Measurements from ENCODE around the gene CD80. TPM values are rescaled to one million over a fixed set of nuclear protein-coding genes. Genes with fewer than 3 reads are reported as not detected.
A peak's percentile ranks its signal among the peaks of the same experiment; 100 is the strongest.

CD80 gene
- total RNA-seq, 1 experiment from 2014 or later = not detected

DNA sequence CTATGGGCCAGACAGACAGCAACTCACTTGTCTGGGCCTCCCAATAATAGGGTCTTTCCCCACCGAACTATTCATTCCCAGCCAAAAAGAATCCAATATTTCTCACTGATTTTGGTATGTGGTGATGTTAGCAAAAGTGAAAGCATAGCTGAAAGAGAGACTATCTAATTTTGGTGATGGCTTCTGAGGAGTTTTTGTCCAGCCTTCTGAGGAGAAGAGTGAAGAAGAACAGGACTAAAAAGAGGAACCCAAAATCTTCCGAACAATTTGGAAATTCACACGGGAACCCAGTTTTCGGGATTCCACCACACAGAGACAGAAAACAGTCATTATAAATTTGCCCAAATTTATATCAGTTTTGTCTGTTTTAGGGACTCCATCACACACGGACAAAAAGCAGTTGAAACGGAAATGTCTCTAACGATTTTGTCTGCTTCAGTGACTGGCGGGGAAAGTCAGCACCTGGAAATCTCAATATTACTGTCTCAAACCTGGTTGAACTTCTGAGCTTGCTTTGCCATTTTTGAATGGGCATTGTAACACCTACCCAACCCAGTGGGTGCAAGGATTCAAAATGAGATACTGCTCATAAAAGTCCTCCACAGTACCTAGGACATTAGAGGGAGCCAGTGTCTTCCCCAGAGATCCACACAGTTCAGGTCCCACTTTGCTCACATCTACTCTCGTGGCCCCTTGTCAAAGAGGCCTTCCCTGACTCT, 9.1 kb downstream of the CD80 start:
- Histone ChIP-seq H3K27me3 (replicated peaks) (no peaks in the 10 kb centered on the region), H3K4me3 (no peak overlapping the region), H3K4me1 (replicated peaks) (no peaks in the 10 kb centered on the region), H3K9me3 (replicated peaks) (no peaks in the 10 kb centered on the region), H3K36me3 (no peaks in the 10 kb centered on the region), H3K27ac (no peak overlapping the region)
- no peak for DNase-seq (ENCODE audit: low read depth in 1 of 2, low spot score in 2 of 2)

DNA sequence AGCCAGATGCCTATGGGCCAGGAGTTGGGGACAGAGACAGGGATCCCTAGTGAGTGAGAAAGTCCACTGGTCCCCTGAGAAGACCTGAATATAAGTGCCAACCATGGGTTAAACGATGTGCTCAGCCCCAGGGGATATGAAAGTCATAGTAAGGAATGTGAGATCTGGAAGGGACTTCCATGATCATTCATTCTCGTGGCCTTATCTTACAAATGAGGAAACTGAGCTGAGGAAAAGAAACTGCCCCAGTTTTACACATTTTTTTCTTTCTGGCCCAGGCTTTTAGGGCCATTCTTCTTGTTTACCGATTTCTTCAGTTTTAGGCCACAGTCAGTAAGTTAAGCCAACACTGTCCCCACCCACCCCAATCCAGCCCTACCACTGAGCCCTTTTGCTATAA, 11.1 kb downstream of the CD80 start:
- H3K27me3 ChIP-seq (replicated peaks) = no peaks in the 10 kb centered on the region
- no peaks in the 10 kb centered on the region for H3K4me1 ChIP-seq (replicated peaks)
- no peak for DNase-seq (ENCODE audit: low read depth in 1 of 2, low spot score in 2 of 2)
- H3K36me3 ChIP-seq = no peaks in the 10 kb centered on the region
- no peaks in the 10 kb centered on the region for H3K9me3 ChIP-seq (replicated peaks)
- no peak overlapping the region for H3K27ac ChIP-seq
- H3K4me3 ChIP-seq = no peak overlapping the region

GRCh38 chr3:119547227-119547626, 12.2 kb downstream of the CD80 start:
- DNase-seq (ENCODE audit: low read depth in 1 of 2, low spot score in 2 of 2) = no peak
- Histone ChIP-seq H3K27me3 (replicated peaks) (no peaks in the 10 kb centered on the region), H3K36me3 (no peaks in the 10 kb centered on the region), H3K4me3 (no peak overlapping the region), H3K4me1 (replicated peaks) (no peaks in the 10 kb centered on the region), H3K9me3 (replicated peaks) (no peaks in the 10 kb centered on the region), H3K27ac (no peak overlapping the region)

GRCh38 chr3:119543147-119543546, 16.3 kb downstream of the CD80 start:
- H3K27me3 ChIP-seq (replicated peaks) = no peaks in the 10 kb centered on the region

DNA sequence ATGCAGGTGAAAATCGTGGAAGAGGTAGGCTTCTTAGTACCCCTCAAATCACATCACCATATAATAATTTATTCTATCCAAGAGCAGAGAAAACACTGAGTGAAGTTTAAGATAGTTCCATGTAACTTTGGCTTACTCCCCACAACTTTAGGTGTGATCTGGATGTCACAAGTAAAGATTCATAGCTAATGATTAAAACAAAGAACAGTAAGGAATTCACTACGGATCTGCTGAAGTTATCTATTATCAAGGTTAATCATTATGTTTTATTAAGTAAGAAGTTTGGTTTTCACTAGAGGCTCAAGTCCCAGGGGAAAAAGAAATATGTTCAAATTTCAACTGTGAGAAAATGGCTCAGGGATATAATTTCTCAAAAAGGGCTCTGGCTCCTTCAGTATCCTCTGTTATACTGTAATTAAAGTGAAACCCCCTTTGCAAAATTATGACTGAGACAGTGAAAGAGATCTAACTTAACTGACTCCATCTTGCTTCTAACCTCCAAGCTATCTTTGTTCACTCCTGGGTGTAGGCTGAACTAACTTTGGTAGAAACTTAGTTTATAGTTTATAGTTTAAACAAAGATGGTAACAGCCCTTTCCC, 17.1 kb downstream of the CD80 start:
- no peak overlapping the region for H3K27ac ChIP-seq
- H3K4me3 ChIP-seq = no peak overlapping the region
- no peak for DNase-seq (ENCODE audit: low read depth in 1 of 2, low spot score in 2 of 2)
- H3K4me1 ChIP-seq (replicated peaks) = no peaks in the 10 kb centered on the region
- no peaks in the 10 kb centered on the region for H3K36me3 ChIP-seq
- H3K9me3 ChIP-seq (replicated peaks) = no peaks in the 10 kb centered on the region
- no peaks in the 10 kb centered on the region for H3K27me3 ChIP-seq (replicated peaks)

More at GRCh38 chr3:119543147-119543546, 16.3 kb downstream of the CD80 start:
- H3K9me3 ChIP-seq (replicated peaks) = no peaks in the 10 kb centered on the region
- no peak overlapping the region for H3K27ac ChIP-seq
- no peaks in the 10 kb centered on the region for H3K36me3 ChIP-seq
- no peak overlapping the region for H3K4me3 ChIP-seq
- DNase-seq (ENCODE audit: low read depth in 1 of 2, low spot score in 2 of 2) = no peak
- H3K4me1 ChIP-seq (replicated peaks) = no peaks in the 10 kb centered on the region

GRCh38 chr3:119541547-119541946, 17.9 kb downstream of the CD80 start:
- Histone ChIP-seq H3K4me3 (no peak overlapping the region), H3K36me3 (no peaks in the 10 kb centered on the region)
- DNase-seq (ENCODE audit: low read depth in 1 of 2, low spot score in 2 of 2) = no peak

DNA sequence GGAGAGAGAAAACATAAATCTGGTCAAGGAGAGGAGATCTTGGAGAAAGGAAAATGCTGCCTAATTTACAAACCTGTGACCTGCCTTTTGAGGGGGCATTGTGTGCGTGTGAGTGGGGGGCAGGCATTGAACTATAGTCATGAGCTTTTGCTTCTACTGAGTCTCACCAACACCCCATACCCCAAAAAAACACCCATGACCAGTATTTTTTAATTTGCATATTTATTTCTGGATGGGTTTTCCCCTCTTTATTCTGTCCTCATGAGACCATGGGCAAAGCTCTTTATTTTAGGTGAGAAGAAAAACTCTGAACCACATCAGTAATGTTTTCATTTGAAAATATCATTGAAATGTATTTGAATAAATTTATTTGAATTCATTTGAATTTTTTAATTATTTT, 20.6 kb downstream of the CD80 start:
- Histone ChIP-seq H3K27ac (no peak overlapping the region), H3K36me3 (no peaks in the 10 kb centered on the region), H3K27me3 (replicated peaks) (no peaks in the 10 kb centered on the region), H3K9me3 (replicated peaks) (no peaks in the 10 kb centered on the region), H3K4me1 (replicated peaks) (no peaks in the 10 kb centered on the region), H3K4me3 (no peak overlapping the region)
- no peak for DNase-seq (ENCODE audit: low read depth in 1 of 2, low spot score in 2 of 2)

More at GRCh38 chr3:119541547-119541946, 17.9 kb downstream of the CD80 start:
- H3K4me1 ChIP-seq (replicated peaks) = no peaks in the 10 kb centered on the region
- H3K9me3 ChIP-seq (replicated peaks) = no peaks in the 10 kb centered on the region
- no peak overlapping the region for H3K27ac ChIP-seq
- H3K27me3 ChIP-seq (replicated peaks) = no peaks in the 10 kb centered on the region

DNA sequence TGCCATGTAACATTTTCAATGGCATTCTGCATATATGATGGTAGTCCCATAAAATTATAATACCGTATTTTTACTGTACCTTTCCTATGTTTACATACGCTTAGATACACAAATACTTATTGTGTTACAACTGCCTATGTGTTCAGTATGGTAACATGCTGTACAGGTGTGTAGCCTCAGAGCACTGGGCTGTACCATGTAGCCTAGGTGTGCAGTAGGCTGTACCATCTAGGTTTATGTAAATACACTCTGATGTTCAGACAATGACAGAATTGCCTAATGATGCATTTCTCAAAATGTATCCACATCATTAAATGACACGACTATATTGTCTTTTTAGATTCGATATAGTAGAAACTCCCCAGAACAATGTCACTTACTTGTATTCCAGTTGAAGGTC, 22.7 kb downstream of the CD80 start:
- Histone ChIP-seq H3K27ac (no peak overlapping the region), H3K4me3 (no peak overlapping the region), H3K4me1 (replicated peaks) (no peaks in the 10 kb centered on the region), H3K36me3 (no peaks in the 10 kb centered on the region), H3K27me3 (replicated peaks) (no peaks in the 10 kb centered on the region), H3K9me3 (replicated peaks) (no peaks in the 10 kb centered on the region)
- no peak for DNase-seq (ENCODE audit: low read depth in 1 of 2, low spot score in 2 of 2)

GRCh38 chr3:119534296-119534695, 25.1 kb downstream of the CD80 start:
- no peak overlapping the region for H3K4me3 ChIP-seq
- no peaks in the 10 kb centered on the region for H3K36me3 ChIP-seq
- no peaks in the 10 kb centered on the region for H3K9me3 ChIP-seq (replicated peaks)
- no peak for DNase-seq (ENCODE audit: low read depth in 1 of 2, low spot score in 2 of 2)
- H3K27ac ChIP-seq = no peak overlapping the region
- H3K27me3 ChIP-seq (replicated peaks) = no peaks in the 10 kb centered on the region
- H3K4me1 ChIP-seq (replicated peaks) = no peaks in the 10 kb centered on the region

DNA sequence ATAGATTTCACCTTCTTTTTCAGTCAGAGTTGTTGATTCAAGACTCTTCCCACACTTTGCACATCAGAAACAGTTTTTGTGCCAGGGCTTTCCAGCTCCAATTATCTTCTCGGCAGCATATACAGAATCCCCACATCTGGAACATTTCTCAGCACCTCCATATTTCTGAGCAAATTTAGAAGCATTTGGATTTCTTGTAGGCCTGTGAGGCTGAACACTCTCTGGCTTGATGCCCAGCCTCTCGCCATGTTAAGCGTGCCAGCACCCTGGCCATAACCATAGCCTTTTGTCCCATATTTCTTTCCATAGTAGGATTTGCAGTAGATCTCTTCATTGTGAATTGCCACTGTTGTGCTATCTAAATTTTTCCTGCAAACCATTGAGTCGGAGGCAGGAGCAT, 28.3 kb downstream of the CD80 start:
- DNase-seq (ENCODE audit: low read depth in 1 of 2, low spot score in 2 of 2) = no peak
- no peaks in the 10 kb centered on the region for H3K9me3 ChIP-seq (replicated peaks)
- no peaks in the 10 kb centered on the region for H3K4me1 ChIP-seq (replicated peaks)
- H3K4me3 ChIP-seq = no peak overlapping the region
- no peak overlapping the region for H3K27ac ChIP-seq
- H3K36me3 ChIP-seq = no peaks in the 10 kb centered on the region
- H3K27me3 ChIP-seq (replicated peaks) = no peaks in the 10 kb centered on the region

DNA sequence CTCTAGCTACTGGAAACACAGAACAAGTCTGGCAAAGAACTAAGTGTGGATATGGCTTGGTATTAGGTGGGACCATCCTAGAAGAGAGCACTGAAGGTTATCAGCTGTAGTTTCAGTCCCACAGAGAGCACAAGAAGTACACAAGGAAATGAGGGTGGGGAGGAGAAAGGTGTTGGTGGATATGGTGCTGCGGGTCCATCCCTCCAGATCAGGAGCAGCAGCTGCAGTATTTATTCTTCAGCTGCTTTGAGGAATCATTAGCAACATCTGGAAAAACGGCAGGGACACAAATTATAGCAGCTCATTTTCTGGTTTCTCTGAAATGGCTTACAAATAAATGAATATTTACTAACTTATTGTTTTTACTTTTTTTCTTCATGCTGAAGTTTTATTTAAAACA, 29.0 kb downstream of the CD80 start:
- Histone ChIP-seq H3K27ac (no peak overlapping the region), H3K27me3 (replicated peaks) (no peaks in the 10 kb centered on the region), H3K4me3 (no peak overlapping the region), H3K4me1 (replicated peaks) (no peaks in the 10 kb centered on the region), H3K36me3 (peaks cover under 1% of the 10 kb centered on the region; the same call in 1 of the 2 replicates), H3K9me3 (replicated peaks) (no peaks in the 10 kb centered on the region)
- DNase-seq (ENCODE audit: low read depth in 1 of 2, low spot score in 2 of 2) = no peak

GRCh38 chr3:119529883-119530282, 29.5 kb downstream of the CD80 start:
- Histone ChIP-seq H3K9me3 (replicated peaks) (no peaks in the 10 kb centered on the region), H3K36me3 (peaks cover 6% of the 10 kb centered on the region), H3K4me1 (replicated peaks) (no peaks in the 10 kb centered on the region), H3K27me3 (replicated peaks) (no peaks in the 10 kb centered on the region), H3K27ac (no peak overlapping the region), H3K4me3 (no peak overlapping the region)
- no peak for DNase-seq (ENCODE audit: low read depth in 1 of 2, low spot score in 2 of 2)

GRCh38 chr3:119527714-119528113, 31.7 kb downstream of the CD80 start:
- H3K4me1 ChIP-seq (replicated peaks) = no peaks in the 10 kb centered on the region
- no peaks in the 10 kb centered on the region for H3K9me3 ChIP-seq (replicated peaks)
- H3K4me3 ChIP-seq = no peak overlapping the region
- DNase-seq (ENCODE audit: low read depth in 1 of 2, low spot score in 2 of 2) = no peak
- H3K27ac ChIP-seq = no peak overlapping the region
- peaks cover 10% of the 10 kb centered on the region for H3K36me3 ChIP-seq
- H3K27me3 ChIP-seq (replicated peaks) = no peaks in the 10 kb centered on the region

DNA sequence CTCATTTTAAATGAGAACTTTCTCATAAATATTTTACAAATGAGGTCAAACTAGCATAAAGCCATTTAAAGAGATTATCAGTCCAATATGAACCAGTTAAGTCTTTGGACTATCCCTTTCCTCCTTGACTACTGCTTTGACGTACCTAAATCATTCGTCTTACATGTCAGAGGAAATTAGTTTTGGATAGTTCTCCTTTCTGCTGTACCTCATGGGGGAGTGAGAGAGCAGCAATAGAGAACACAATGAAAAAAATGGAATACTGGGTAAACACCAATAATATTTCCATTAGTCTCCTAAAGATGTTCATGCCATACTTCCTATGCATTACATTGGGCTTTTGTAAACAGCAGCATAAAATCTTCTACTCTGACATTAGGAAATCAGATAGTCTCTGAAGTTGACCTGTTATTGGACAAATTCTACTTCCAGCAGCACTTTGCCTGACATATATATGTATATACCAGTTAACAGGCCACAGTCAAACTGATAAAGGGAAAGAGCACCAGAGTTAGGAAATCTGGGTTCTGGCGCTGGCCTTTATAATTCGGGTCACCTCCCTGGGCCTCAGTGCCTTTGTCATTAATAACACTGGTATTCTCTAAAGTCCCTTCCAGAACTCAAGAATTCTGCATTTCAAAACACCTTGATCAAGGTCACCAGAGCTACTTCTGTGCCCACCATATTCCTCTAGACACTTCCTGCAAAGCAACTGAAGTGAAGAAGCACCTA, 34.3 kb downstream of the CD80 start:
- no peaks in the 10 kb centered on the region for H3K27me3 ChIP-seq (replicated peaks)
- no peak overlapping the region for H3K4me3 ChIP-seq
- H3K36me3 ChIP-seq = peaks cover 30% of the 10 kb centered on the region
- H3K27ac ChIP-seq = no peak overlapping the region
- no peaks in the 10 kb centered on the region for H3K4me1 ChIP-seq (replicated peaks)
- H3K9me3 ChIP-seq (replicated peaks) = no peaks in the 10 kb centered on the region
- DNase-seq (ENCODE audit: low read depth in 1 of 2, low spot score in 2 of 2) = peak in 1 of 2 experiments; percentile 5
